Left ventricle myocardium superior (tissue), 1 donor: ENCODE data around the gene INKA2. TPM values are rescaled to one million over a fixed set of nuclear protein-coding genes. Genes with fewer than 3 reads are reported as not detected.
"Not testable (repeated sequence)": the region's sequence is repeated elsewhere in the genome, so short reads cannot be mapped to it uniquely, and the experiment has no call there.

Experiments used
- ATAC-seq: fragments of 200-7000 bp; cut with Tn5 transposase; one replicate; pipeline ENCODE4 v1.9.1; 2020; ENCODE audit warnings: mild to moderate bottlenecking, moderate library complexity
- DNase-seq: peaks from one replicate; pipeline ENCODE4 v3.0.0-alpha.2; 2020
- intact Hi-C: fragments of 100-400 bp; cut with micrococcal nuclease; formaldehyde crosslinking; loops from one replicate; pipeline ENCODE4 v1.11.0; 2022
- total RNA-seq: library from RNA; stranded (reverse); fragmentation: NEBNext Ultra II Directional; extraction: Animal tissue kit (Norgen Biotek cat#: 25700); gene quantifications from one replicate; pipeline ENCODE4 v1.2.1, GENCODE V29; 2021
- donor health status: DM: no; HTN: yes; CAD: no; lungs with severe emphysema.

The INKA2 gene
- total RNA-seq, 1 donor from 2014 or later: 23.1 TPM

- intact Hi-C loops: no loop called here
- peak; percentile 62 for DNase-seq
- ATAC-seq: peak; percentile 27
Observed at GRCh38 chr1:111754984-111755330, 15.8 kb upstream of the INKA2 start.

GRCh38 chr1:111751906-111752575 lies 12.8 kb upstream of the INKA2 start:
- intact Hi-C loops: no loop called here
- ATAC-seq (no peak), DNase-seq (no peak)

- DNase-seq (no peak), ATAC-seq (no peak)
- intact Hi-C loops: no loop called here
Observed at GRCh38 chr1:111750856-111751255, 11.7 kb upstream of the INKA2 start.

- ATAC-seq: no peak
- intact Hi-C loops: loop anchor here (5.0 kb wide), 1 partner anchor 37 kb away; no protein-coding TSS in a partner anchor
- DNase-seq: no peak
Observed at GRCh38 chr1:111749628-111750027, 10.4 kb upstream of the INKA2 start.

- intact Hi-C loops: loop anchor here (5.0 kb wide), 1 partner anchor 36 kb away; no protein-coding TSS in a partner anchor
- ATAC-seq: no peak
- no peak for DNase-seq
Observed at GRCh38 chr1:111747947-111748346, 8.8 kb upstream of the INKA2 start.

- peak; percentile 48 for ATAC-seq
- intact Hi-C loops: loop anchor here (5.0 kb wide), 1 partner anchor 35 kb away; no protein-coding TSS in a partner anchor
- DNase-seq: no peak
Observed at GRCh38 chr1:111747282-111747734, 8.1 kb upstream of the INKA2 start.

- DNase-seq (no peak), ATAC-seq (no peak)
- intact Hi-C loops: loop anchor here (5.0 kb wide), 1 partner anchor 34 kb away; no protein-coding TSS in a partner anchor
Observed at GRCh38 chr1:111746614-111746999, 7.4 kb upstream of the INKA2 start.

GRCh38 chr1:111745675-111746613 lies 6.7 kb upstream of the INKA2 start:
- DNase-seq (peak; percentile 54), ATAC-seq (peak; percentile 59)
- intact Hi-C loops: loop anchor here (5.0 kb wide), 1 partner anchor 34 kb away; no protein-coding TSS in a partner anchor

GRCh38 chr1:111743679-111744101 lies 4.5 kb upstream of the INKA2 start:
- peak; percentile 6 for ATAC-seq
- intact Hi-C loops: no loop called here
- DNase-seq: peak; percentile 54

GRCh38 chr1:111742938-111743549 lies 3.8 kb upstream of the INKA2 start:
- ATAC-seq: no peak
- no peak for DNase-seq
- intact Hi-C loops: no loop called here

- DNase-seq, ATAC-seq, intact Hi-C loops: not testable (repeated sequence)
Observed at GRCh38 chr1:111742292-111742691, 3.1 kb upstream of the INKA2 start.

- intact Hi-C loops: no loop called here
- DNase-seq: peak; percentile 86
Observed at GRCh38 chr1:111739925-111740765, 950 bp upstream of the INKA2 start.

GRCh38 chr1:111738436-111739193 lies 580 bp downstream of the INKA2 start:
- DNase-seq (peak; percentile 90), ATAC-seq (peak; percentile 70)
- intact Hi-C loops: no loop called here

More at GRCh38 chr1:111739925-111740765, 950 bp upstream of the INKA2 start:
- ATAC-seq: peak; percentile 63

GRCh38 chr1:111738133-111738435 lies 1.1 kb downstream of the INKA2 start:
- DNase-seq: no peak
- intact Hi-C loops: no loop called here

GRCh38 chr1:111737216-111738132 lies 1.7 kb downstream of the INKA2 start:
- DNase-seq (no peak), ATAC-seq (no peak)
- intact Hi-C loops: no loop called here

More at GRCh38 chr1:111738133-111738435, 1.1 kb downstream of the INKA2 start:
- no peak for ATAC-seq

- intact Hi-C loops: no loop called here
- DNase-seq (peak; percentile 85), ATAC-seq (peak; percentile 29)
Observed at GRCh38 chr1:111736548-111737215, 2.5 kb downstream of the INKA2 start.
